T-helper 9 cell (primary cell): ENCODE data around the gene WDR55.
"Not testable (repeated sequence)": the region's sequence is repeated elsewhere in the genome, so short reads cannot be mapped to it uniquely, and the experiment has no call there.

Source experiments
- DNase-seq: peaks from one replicate; pipeline ENCODE4 v3.0.0-alpha.2; 2020

WDR55 gene

GRCh38 chr5:140711794-140712193 lies 47.1 kb downstream of the WDR55 start:
- DNase-seq: no peak

GRCh38 chr5:140713562-140714094 lies 48.9 kb downstream of the WDR55 start:
- no peak for DNase-seq

GRCh38 chr5:140716238-140716637 lies 51.5 kb downstream of the WDR55 start:
- not testable (repeated sequence) for DNase-seq

- no peak for DNase-seq
Observed at GRCh38 chr5:140718266-140718592, 53.5 kb downstream of the WDR55 start.

GRCh38 chr5:140720738-140721137 lies 56.0 kb downstream of the WDR55 start:
- not testable (repeated sequence) for DNase-seq

GRCh38 chr5:140721395-140721794 lies 56.7 kb downstream of the WDR55 start:
- not testable (repeated sequence) for DNase-seq
